ENCODE data around the gene SMARCA4.

Gene SMARCA4

GRCh38 chr19:11021760-11022144 lies 60.9 kb downstream of the SMARCA4 start:
- Histone ChIP-seq H3K36me3 (ENCODE audit: control insufficient read depth, insufficient read depth, low read length) (peaks cover 26% of the 10 kb centered on the region), H3K4me1 (ENCODE audit: control insufficient read depth, insufficient read depth, low read length) (peaks cover 8% of the 10 kb centered on the region), H3K9me3 (ENCODE audit: control insufficient read depth, low read length) (no peaks in the 10 kb centered on the region), H3K4me3 (ENCODE audit: low read length) (no peak overlapping the region), H3K27me3 (ENCODE audit: control insufficient read depth, insufficient read depth, low read length) (no peaks in the 10 kb centered on the region), H3K9ac (ENCODE audit: low read length) (no peak overlapping the region)

GRCh38 chr19:11023016-11023415 lies 62.2 kb downstream of the SMARCA4 start:
- Histone ChIP-seq H3K4me3 (ENCODE audit: low read length) (no peak overlapping the region), H3K4me1 (ENCODE audit: control insufficient read depth, insufficient read depth, low read length) (peaks cover 6% of the 10 kb centered on the region), H3K36me3 (ENCODE audit: control insufficient read depth, insufficient read depth, low read length) (peaks cover 36% of the 10 kb centered on the region), H3K9me3 (ENCODE audit: control insufficient read depth, low read length) (no peaks in the 10 kb centered on the region), H3K9ac (ENCODE audit: low read length) (no peak overlapping the region), H3K27me3 (ENCODE audit: control insufficient read depth, insufficient read depth, low read length) (no peaks in the 10 kb centered on the region)

- Histone ChIP-seq H3K9ac (ENCODE audit: low read length) (no peak overlapping the region), H3K4me3 (ENCODE audit: low read length) (no peak overlapping the region), H3K9me3 (ENCODE audit: control insufficient read depth, low read length) (no peaks in the 10 kb centered on the region), H3K36me3 (ENCODE audit: control insufficient read depth, insufficient read depth, low read length) (peaks cover 36% of the 10 kb centered on the region), H3K27me3 (ENCODE audit: control insufficient read depth, insufficient read depth, low read length) (no peaks in the 10 kb centered on the region), H3K4me1 (ENCODE audit: control insufficient read depth, insufficient read depth, low read length) (no peaks in the 10 kb centered on the region)
These were observed 62.9 kb downstream of the SMARCA4 start for GRCh38 chr19:11023710-11024109.

- H3K36me3 ChIP-seq (ENCODE audit: control insufficient read depth, insufficient read depth, low read length), result peaks cover 36% of the 10 kb centered on the region
- no peak overlapping the region for H3K9ac ChIP-seq (ENCODE audit: low read length)
- no peak overlapping the region for H3K4me3 ChIP-seq (ENCODE audit: low read length)
- H3K9me3 ChIP-seq (ENCODE audit: control insufficient read depth, low read length), result no peaks in the 10 kb centered on the region
- H3K27me3 ChIP-seq (ENCODE audit: control insufficient read depth, insufficient read depth, low read length), result no peaks in the 10 kb centered on the region
- H3K4me1 ChIP-seq (ENCODE audit: control insufficient read depth, insufficient read depth, low read length), result no peaks in the 10 kb centered on the region
These were observed 63.4 kb downstream of the SMARCA4 start for GRCh38 chr19:11024259-11024658.

GRCh38 chr19:11025006-11025405 lies 64.2 kb downstream of the SMARCA4 start:
- Histone ChIP-seq H3K4me1 (ENCODE audit: control insufficient read depth, insufficient read depth, low read length) (no peaks in the 10 kb centered on the region), H3K36me3 (ENCODE audit: control insufficient read depth, insufficient read depth, low read length) (peaks cover 29% of the 10 kb centered on the region), H3K4me3 (ENCODE audit: low read length) (no peak overlapping the region), H3K9ac (ENCODE audit: low read length) (no peak overlapping the region), H3K27me3 (ENCODE audit: control insufficient read depth, insufficient read depth, low read length) (no peaks in the 10 kb centered on the region), H3K9me3 (ENCODE audit: control insufficient read depth, low read length) (no peaks in the 10 kb centered on the region)

GRCh38 chr19:11025445-11025844 lies 64.6 kb downstream of the SMARCA4 start:
- H3K9me3 ChIP-seq (ENCODE audit: control insufficient read depth, low read length), result no peaks in the 10 kb centered on the region
- no peak overlapping the region for H3K4me3 ChIP-seq (ENCODE audit: low read length)
- peaks cover 25% of the 10 kb centered on the region for H3K36me3 ChIP-seq (ENCODE audit: control insufficient read depth, insufficient read depth, low read length)
- no peak overlapping the region for H3K9ac ChIP-seq (ENCODE audit: low read length)
- no peaks in the 10 kb centered on the region for H3K27me3 ChIP-seq (ENCODE audit: control insufficient read depth, insufficient read depth, low read length)
- H3K4me1 ChIP-seq (ENCODE audit: control insufficient read depth, insufficient read depth, low read length), result no peaks in the 10 kb centered on the region

GRCh38 chr19:11025997-11026396 lies 65.2 kb downstream of the SMARCA4 start:
- Histone ChIP-seq H3K9ac (ENCODE audit: low read length) (no peak overlapping the region), H3K4me3 (ENCODE audit: low read length) (no peak overlapping the region), H3K4me1 (ENCODE audit: control insufficient read depth, insufficient read depth, low read length) (no peaks in the 10 kb centered on the region), H3K36me3 (ENCODE audit: control insufficient read depth, insufficient read depth, low read length) (peaks cover 24% of the 10 kb centered on the region), H3K9me3 (ENCODE audit: control insufficient read depth, low read length) (no peaks in the 10 kb centered on the region), H3K27me3 (ENCODE audit: control insufficient read depth, insufficient read depth, low read length) (no peaks in the 10 kb centered on the region)

- no peaks in the 10 kb centered on the region for H3K9me3 ChIP-seq (ENCODE audit: control insufficient read depth, low read length)
- no peaks in the 10 kb centered on the region for H3K27me3 ChIP-seq (ENCODE audit: control insufficient read depth, insufficient read depth, low read length)
- H3K4me3 ChIP-seq (ENCODE audit: low read length), result no peak overlapping the region
- H3K4me1 ChIP-seq (ENCODE audit: control insufficient read depth, insufficient read depth, low read length), result no peaks in the 10 kb centered on the region
- H3K9ac ChIP-seq (ENCODE audit: low read length), result no peak overlapping the region
- peaks cover 19% of the 10 kb centered on the region for H3K36me3 ChIP-seq (ENCODE audit: control insufficient read depth, insufficient read depth, low read length)
These were observed 66.6 kb downstream of the SMARCA4 start for GRCh38 chr19:11027381-11027780.

GRCh38 chr19:11028146-11028545 lies 67.3 kb downstream of the SMARCA4 start:
- Histone ChIP-seq H3K4me1 (ENCODE audit: control insufficient read depth, insufficient read depth, low read length) (no peaks in the 10 kb centered on the region), H3K4me3 (ENCODE audit: low read length) (no peak overlapping the region), H3K27me3 (ENCODE audit: control insufficient read depth, insufficient read depth, low read length) (no peaks in the 10 kb centered on the region), H3K36me3 (ENCODE audit: control insufficient read depth, insufficient read depth, low read length) (peaks cover 16% of the 10 kb centered on the region), H3K9ac (ENCODE audit: low read length) (no peak overlapping the region), H3K9me3 (ENCODE audit: control insufficient read depth, low read length) (no peaks in the 10 kb centered on the region)

- no peak overlapping the region for H3K4me3 ChIP-seq (ENCODE audit: low read length)
- no peaks in the 10 kb centered on the region for H3K9me3 ChIP-seq (ENCODE audit: control insufficient read depth, low read length)
- H3K27me3 ChIP-seq (ENCODE audit: control insufficient read depth, insufficient read depth, low read length), result no peaks in the 10 kb centered on the region
- H3K36me3 ChIP-seq (ENCODE audit: control insufficient read depth, insufficient read depth, low read length), result peaks cover 19% of the 10 kb centered on the region
- peaks cover 10% of the 10 kb centered on the region for H3K4me1 ChIP-seq (ENCODE audit: control insufficient read depth, insufficient read depth, low read length)
- H3K9ac ChIP-seq (ENCODE audit: low read length), result no peak overlapping the region
These were observed 70.7 kb downstream of the SMARCA4 start for GRCh38 chr19:11031421-11032070.

GRCh38 chr19:11033251-11033650 lies 72.4 kb downstream of the SMARCA4 start:
- H3K4me1 ChIP-seq (ENCODE audit: control insufficient read depth, insufficient read depth, low read length), result peaks cover 10% of the 10 kb centered on the region
- peaks cover 16% of the 10 kb centered on the region for H3K36me3 ChIP-seq (ENCODE audit: control insufficient read depth, insufficient read depth, low read length)
- H3K27me3 ChIP-seq (ENCODE audit: control insufficient read depth, insufficient read depth, low read length), result no peaks in the 10 kb centered on the region
- H3K9me3 ChIP-seq (ENCODE audit: control insufficient read depth, low read length), result no peaks in the 10 kb centered on the region
- no peak overlapping the region for H3K9ac ChIP-seq (ENCODE audit: low read length)
- H3K4me3 ChIP-seq (ENCODE audit: low read length), result no peak overlapping the region

- Histone ChIP-seq H3K4me1 (ENCODE audit: control insufficient read depth, insufficient read depth, low read length) (peaks cover 10% of the 10 kb centered on the region), H3K27me3 (ENCODE audit: control insufficient read depth, insufficient read depth, low read length) (no peaks in the 10 kb centered on the region), H3K9ac (ENCODE audit: low read length) (no peak overlapping the region), H3K4me3 (ENCODE audit: low read length) (no peak overlapping the region), H3K9me3 (ENCODE audit: control insufficient read depth, low read length) (no peaks in the 10 kb centered on the region), H3K36me3 (ENCODE audit: control insufficient read depth, insufficient read depth, low read length) (peaks cover 16% of the 10 kb centered on the region)
These were observed 72.9 kb downstream of the SMARCA4 start for GRCh38 chr19:11033763-11034162.
